Measurements from ENCODE around the gene PLCG2.
"Not testable (repeated sequence)": the region's sequence is repeated elsewhere in the genome, so short reads cannot be mapped to it uniquely, and the experiment has no call there.

The PLCG2 gene

GRCh38 chr16:81755915-81756614, 23.0 kb upstream of the PLCG2 start:
- DNase-seq, result no peak

GRCh38 chr16:81756615-81757356, 22.3 kb upstream of the PLCG2 start:
- no peak for DNase-seq

- DNase-seq, result no peak
Measured at GRCh38 chr16:81758376-81758775, 20.7 kb upstream of the PLCG2 start.

GRCh38 chr16:81762322-81762721, 16.8 kb upstream of the PLCG2 start:
- DNase-seq, result not testable (repeated sequence)

GRCh38 chr16:81765111-81765919, 13.8 kb upstream of the PLCG2 start:
- no peak for DNase-seq

- no peak for DNase-seq
Measured at GRCh38 chr16:81765969-81766368, 13.1 kb upstream of the PLCG2 start.

- no peak for DNase-seq
Measured at GRCh38 chr16:81767987-81768592, 11.0 kb upstream of the PLCG2 start.

GRCh38 chr16:81770008-81770407, 9.1 kb upstream of the PLCG2 start:
- no peak for DNase-seq

GRCh38 chr16:81774348-81774747, 4.7 kb upstream of the PLCG2 start:
- no peak for DNase-seq

- DNase-seq, result no peak
Measured at GRCh38 chr16:81775570-81775969, 3.5 kb upstream of the PLCG2 start.

- no peak for DNase-seq
Measured at GRCh38 chr16:81778231-81778630, 860 bp upstream of the PLCG2 start.

GRCh38 chr16:81779536-81780320, 637 bp downstream of the PLCG2 start:
- no peak for DNase-seq

- DNase-seq, result no peak
Measured at GRCh38 chr16:81780350-81780749, 1.3 kb downstream of the PLCG2 start.

- DNase-seq, result no peak
Measured at GRCh38 chr16:81782236-81782635, 3.1 kb downstream of the PLCG2 start.

GRCh38 chr16:81784072-81784795, 5.1 kb downstream of the PLCG2 start:
- DNase-seq, result no peak

GRCh38 chr16:81785138-81785924, 6.2 kb downstream of the PLCG2 start:
- DNase-seq, result no peak

GRCh38 chr16:81786321-81786720, 7.2 kb downstream of the PLCG2 start:
- no peak for DNase-seq

GRCh38 chr16:81786868-81787267, 7.8 kb downstream of the PLCG2 start:
- DNase-seq, result no peak

GRCh38 chr16:81787659-81788058, 8.6 kb downstream of the PLCG2 start:
- DNase-seq, result no peak

GRCh38 chr16:81790277-81790676, 11.2 kb downstream of the PLCG2 start:
- DNase-seq, result no peak

All from NCI-H446 (cell line).